GM19043 (cell line): ENCODE data around the gene GOLPH3.
A peak's percentile ranks its signal among the peaks of the same experiment; 100 is the strongest.
"Not testable (repeated sequence)": the region's sequence is repeated elsewhere in the genome, so short reads cannot be mapped to it uniquely, and the experiment has no call there.

Experiments
- ATAC-seq: cut with Tn5 transposase; IDR thresholded peaks from one replicate; pipeline ENCODE4 v1.9.1; 2021; ENCODE audit warnings: low read depth; ENCODE audit not compliant: unreplicated experiment

GOLPH3 gene

DNA sequence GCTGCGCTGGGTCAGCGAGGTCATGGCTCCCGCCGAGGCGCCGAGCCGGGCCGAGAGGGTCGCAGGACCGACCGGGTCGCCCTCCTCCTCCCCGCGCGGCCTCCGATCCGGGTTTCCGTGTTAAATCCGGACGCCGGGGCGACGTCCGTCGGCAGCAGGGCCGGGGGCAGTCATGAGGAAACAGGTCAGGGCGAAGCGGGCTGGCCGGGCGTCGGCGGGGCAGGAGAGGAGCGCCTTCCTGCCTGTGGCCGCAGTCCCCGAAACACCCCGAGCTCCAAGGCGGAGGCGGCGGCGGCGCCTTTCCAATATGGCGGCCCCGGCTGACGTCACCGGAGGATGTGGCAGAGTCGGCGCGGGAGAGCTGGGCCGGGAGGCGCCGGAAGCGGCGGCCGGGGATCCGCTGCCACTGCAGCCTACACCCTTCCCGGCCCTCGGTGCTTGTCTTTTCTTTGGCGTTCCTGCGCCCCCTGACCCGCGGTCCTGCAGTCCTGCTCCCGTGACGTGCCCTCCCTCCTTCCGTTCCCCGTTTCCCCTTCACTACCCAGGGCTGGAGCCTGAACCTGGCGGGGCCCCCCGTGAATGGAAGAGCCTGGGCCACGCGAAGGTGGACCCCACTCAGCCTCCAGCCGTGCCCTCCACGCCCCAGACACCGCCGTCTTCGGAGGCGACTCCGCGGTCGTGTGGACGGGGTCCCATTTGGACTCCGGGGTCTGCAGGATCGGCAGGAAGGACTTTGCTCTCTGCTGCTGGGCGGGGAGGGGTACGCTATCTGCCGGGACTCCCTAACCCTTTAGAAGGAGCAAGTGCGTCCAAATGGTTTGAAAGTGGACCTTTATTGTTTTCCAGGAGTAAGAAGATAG lies at the start of gene GOLPH3:
Gene GOLPH3 (minus strand): TSS at position 309 of the 860 bp plus-strand sequence. CDS start 285 bp downstream, at position 24.
- peak; percentile 78 for ATAC-seq

DNA sequence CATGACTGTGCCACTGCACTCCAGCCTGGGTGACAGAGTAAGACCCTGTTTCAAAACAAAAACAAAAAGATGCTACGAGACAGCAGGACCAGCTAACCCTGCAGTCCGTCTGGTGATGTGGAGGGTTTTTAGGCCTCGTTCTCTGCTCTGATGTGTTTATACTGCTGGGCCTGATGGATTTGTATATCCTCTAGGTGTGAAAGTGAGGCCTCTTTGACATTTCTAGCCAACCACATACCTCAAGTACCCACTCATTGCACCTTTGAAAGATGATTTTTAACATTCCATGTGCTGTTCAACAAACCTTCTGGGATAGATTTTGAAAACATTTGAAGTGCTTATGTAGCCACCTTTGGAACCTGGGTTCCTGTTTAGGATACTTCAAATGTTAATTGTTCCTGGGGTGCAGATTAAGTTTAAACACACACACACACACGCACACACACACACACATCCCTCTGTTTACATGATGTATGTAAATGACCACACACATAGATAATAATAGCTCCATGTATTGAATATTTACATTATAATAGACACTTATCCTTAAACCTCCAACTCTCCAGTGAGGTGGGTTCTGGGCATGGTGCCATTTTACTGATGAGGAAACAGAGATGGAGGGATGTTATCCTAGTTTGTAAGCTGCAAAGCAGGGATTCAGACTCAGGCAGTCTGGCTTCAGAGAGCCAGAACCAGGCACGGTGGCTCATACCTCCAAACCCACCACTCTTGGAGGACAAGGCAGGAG lies 48.8 kb upstream of the GOLPH3 start:
- no peak for ATAC-seq

DNA sequence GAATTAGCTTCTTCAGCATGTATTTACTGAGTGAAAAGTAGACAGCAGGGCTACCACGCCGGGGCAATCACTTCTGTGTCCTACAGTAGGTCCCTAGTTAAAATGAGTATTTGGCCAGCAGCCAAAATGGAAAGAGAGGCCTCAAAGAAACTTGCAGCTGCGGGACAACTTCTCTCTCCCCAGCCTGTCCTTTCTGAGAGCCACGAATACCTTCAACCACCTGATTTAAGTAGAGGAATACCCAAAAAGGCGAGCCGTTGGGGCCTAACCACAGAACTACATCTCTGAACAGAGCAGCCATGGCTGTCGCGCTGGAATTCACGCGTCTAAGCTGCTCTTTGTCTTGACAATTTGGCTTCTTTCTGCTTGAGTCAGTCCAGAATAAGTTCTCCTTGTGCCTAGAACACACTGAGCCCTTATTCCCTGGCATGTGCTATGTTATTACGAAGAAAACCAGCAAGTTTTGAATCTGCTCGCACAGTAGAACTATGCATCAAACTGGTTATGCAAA lies 43.8 kb upstream of the GOLPH3 start:
- ATAC-seq = no peak

GRCh38 chr5:32214344-32214743 lies 40.2 kb upstream of the GOLPH3 start:
- ATAC-seq = not testable (repeated sequence)

DNA sequence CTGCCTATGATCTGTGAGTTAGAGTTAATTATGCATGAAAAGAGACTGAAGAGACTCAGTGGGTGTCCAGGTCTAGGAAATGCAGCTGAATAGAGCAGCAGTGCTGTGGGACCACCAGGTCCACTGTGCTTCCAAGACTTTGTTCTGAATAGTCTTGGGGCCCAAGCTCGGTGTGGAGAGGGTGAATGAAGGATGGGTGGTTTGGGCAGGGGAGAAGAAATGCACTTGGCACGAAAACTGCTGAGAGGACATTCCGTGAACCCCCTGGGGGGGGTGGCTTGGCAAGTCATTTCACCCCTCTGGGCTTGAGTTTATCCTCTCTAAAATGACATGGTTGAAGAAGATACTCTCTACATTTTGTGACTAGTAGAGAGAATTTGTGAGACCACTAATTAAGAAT lies 36.0 kb upstream of the GOLPH3 start:
- ATAC-seq = no peak

DNA sequence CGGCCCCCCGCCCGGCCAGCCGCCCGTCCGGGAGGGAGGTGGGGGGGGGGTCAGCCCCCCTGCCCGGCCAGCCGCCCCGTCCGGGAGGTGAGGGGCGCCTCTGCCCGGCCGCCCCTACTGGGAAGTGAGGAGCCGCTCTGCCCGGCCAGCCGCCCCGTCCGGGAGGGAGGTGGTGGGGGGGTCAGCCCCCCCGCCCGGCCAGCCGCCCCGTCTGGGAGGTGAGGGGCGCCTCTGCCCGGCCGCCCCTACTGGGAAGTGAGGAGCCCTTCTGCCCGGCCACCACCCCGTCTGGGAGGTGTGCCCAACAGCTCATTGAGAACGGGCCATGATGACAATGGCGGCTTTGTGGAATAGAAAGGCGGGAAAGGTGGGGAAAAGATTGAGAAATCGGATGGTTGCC lies 34.7 kb upstream of the GOLPH3 start:
- ATAC-seq = not testable (repeated sequence)

DNA sequence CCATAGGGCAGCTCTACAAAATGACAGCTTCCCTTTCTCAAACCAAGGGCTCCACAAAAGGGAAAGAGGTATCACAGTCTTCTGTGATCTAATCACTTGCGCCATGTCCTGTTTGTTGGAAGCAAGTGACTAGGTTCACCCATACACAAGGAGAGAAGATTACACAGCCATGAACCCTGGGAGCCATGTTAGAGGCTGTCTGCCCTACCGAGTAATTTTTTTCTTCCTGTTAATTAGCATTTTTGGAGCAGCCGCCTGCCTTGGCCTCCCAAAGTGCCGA lies 33.2 kb upstream of the GOLPH3 start:
- no peak for ATAC-seq

- no peak for ATAC-seq
Measured at GRCh38 chr5:32206509-32207354, 32.6 kb upstream of the GOLPH3 start.

DNA sequence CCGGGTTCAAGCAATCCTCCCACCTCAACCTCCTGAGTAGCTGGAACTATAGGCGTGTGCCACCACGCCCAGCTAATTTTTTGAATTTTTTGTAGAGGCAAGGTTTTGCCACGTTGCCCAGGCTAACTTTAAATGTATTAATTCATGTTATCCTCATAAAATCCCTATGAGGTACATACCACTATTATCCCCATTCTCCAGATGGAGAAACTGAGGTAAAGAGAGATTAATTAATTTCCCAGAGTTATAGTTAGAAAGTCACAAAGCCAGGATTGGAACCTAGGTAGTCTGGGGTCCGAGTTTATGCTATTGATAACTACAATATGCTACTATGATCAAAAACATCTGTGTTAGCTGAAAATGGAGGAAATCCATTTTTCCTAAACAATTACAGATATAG lies 31.9 kb upstream of the GOLPH3 start:
- ATAC-seq = no peak

DNA sequence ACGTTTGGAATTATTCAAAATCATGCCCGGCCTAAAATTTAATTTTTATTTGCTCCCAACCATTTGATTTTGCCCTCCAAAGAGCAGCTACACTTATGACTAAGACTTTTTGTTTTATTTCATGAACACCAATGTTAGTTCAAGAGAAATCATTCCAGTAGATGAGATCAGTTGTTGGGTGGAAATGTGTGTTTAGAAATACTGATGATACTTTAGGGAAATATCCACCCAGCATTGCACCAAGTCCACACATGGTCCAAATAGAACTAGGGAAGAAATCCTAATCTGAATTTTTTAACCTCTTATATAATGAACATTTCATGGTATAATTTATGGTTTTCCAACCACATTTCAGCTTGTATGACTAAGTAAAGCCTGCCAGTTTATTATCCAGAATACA lies 28.3 kb upstream of the GOLPH3 start:
- no peak for ATAC-seq

GRCh38 chr5:32201122-32201753 lies 27.1 kb upstream of the GOLPH3 start:
- no peak for ATAC-seq

DNA sequence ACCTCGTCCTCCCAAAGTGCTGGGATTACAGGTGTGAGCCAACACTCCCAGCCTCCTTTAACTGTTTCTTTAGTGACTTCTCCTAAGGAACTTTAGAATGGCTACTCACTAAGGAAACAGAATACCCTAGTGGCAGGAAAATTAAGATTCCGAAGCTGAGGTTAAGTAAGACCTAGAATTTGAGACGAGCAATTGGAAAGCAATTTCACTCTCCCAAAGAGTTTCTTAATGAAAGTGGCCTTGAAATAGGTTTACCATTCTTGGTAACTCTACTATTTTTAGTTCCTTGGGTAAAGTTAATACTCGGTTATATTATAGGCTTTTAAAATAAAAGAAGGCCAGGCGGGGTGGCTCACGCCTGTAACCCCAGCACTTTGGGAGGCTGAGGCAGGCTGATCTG lies 22.9 kb upstream of the GOLPH3 start:
- ATAC-seq = no peak

DNA sequence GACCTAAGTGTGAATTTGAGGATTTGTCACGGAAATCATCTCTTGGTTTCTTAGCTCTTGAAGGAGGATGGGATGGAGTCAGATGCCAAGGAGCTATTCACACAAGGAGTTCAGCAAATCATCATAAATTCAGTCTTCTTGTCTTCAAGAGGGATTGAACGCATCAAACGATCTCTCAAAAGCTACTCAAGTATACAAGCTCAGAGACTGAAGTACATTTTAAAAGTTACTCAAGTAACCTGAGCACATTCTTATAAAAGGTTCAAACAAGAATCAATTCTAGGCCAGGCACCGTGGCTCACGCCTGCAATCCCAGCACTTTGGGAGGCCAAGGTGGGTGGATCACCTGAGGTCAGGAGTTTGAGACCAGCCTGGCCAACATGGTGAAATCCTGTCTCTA lies 21.1 kb upstream of the GOLPH3 start:
- ATAC-seq = no peak

GRCh38 chr5:32193591-32193990 lies 19.5 kb upstream of the GOLPH3 start:
- peak; percentile 78 for ATAC-seq

DNA sequence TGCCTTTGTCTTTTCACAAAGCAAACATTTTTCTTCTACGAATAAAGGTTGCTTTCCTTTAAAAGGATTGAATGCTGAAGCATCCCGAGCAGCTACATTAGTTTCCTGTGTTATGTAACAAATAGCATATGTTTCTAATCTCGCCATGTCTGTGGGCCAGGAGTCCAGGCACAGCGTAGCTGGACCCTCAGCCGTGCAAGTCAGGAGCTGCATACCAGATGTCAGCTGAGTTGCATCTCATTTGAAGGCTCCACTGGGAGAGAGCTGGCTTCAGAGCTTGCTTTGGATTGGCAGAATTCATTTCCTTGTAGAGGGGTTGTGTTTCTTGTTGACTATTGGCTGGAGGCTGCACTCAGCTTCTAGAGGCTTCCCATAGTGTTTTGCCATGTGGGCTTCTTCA lies 16.0 kb upstream of the GOLPH3 start:
- ATAC-seq = no peak

- no peak for ATAC-seq
Measured at GRCh38 chr5:32187675-32188074, 13.6 kb upstream of the GOLPH3 start.

- ATAC-seq = peak; percentile 67
Measured at GRCh38 chr5:32182463-32183063, 8.4 kb upstream of the GOLPH3 start.

DNA sequence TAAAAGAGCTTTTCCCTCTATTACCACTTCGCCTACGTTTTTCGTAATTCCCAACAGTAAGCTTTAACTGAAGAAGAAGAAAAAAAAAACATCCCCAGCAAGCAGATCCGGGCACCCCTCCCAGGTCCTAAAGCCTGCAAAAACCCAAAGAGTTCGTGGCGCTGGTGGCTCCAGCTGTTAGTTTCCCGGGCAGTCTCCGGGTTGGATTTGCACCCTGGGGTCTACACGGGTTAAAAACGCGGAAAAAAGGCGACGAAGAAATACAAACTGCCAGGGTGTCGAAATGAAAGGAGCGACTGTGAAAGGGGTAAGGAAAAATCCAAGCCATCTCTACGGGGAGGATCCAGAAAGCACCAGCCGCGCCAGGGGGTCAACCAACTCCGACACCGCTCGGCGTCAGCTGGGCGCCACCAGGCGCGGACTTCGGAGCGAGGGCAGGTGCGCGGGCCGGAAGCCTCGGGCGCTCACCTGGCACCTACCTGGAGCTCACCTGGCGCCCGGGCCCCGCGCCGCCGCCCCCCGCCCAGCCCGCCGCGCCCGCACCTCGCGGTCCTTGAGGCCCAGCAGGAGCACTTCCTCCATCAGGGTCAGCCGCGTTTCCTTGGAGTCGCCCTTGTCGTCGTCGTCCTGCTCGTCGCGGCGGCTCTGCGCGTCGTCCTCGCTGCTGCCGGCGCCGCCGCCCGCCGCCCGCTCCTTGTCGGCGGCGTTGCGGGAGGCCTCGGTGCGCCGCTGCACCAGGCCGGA lies 680 bp downstream of the GOLPH3 start:
- ATAC-seq = peak; percentile 23

- no peak for ATAC-seq
Measured at GRCh38 chr5:32172923-32173266, 1.2 kb downstream of the GOLPH3 start.
